GM18505 (cell line): ENCODE measurements around the gene PRSS8.

Experiments
- ATAC-seq: cut with Tn5 transposase; IDR thresholded peaks from one replicate; pipeline ENCODE4 v1.9.1; 2021; ENCODE audit not compliant: unreplicated experiment
- POLR2A ChIP-seq: IDR thresholded peaks from 4 replicates; pipeline ENCODE4 v1.6.1; 2011; ENCODE audit warnings: borderline replicate concordance; ENCODE audit not compliant: insufficient read depth, insufficient read length; ENCODE audit errors: extremely low read depth

Gene PRSS8

GRCh38 chr16:31094424-31095120, 41.0 kb downstream of the PRSS8 start, which contains the start of gene VKORC1:
VKORC1 (minus strand) TSS chr16:31094797; CDS start chr16:31094729, 68 bp downstream.
- ATAC-seq = peak; percentile 88
- peak; percentile 59 for TF ChIP-seq POLR2A

GRCh38 chr16:31094088-31094423, 41.5 kb downstream of the PRSS8 start:
- no peak for TF ChIP-seq POLR2A

GRCh38 chr16:31093132-31093703, 42.3 kb downstream of the PRSS8 start:
- TF ChIP-seq POLR2A = no peak
- no peak for ATAC-seq

More at GRCh38 chr16:31094088-31094423, 41.5 kb downstream of the PRSS8 start:
- peak; percentile 7 for ATAC-seq

GRCh38 chr16:31092330-31092729, 43.2 kb downstream of the PRSS8 start:
- TF ChIP-seq POLR2A = no peak
- ATAC-seq = no peak

GRCh38 chr16:31090540-31090939, 45.0 kb downstream of the PRSS8 start:
- TF ChIP-seq POLR2A = no peak
- ATAC-seq = no peak

- no peak for TF ChIP-seq POLR2A
- ATAC-seq = no peak
Observed at GRCh38 chr16:31089199-31089598, 46.3 kb downstream of the PRSS8 start.

- no peak for ATAC-seq
- TF ChIP-seq POLR2A = no peak
Observed at GRCh38 chr16:31088459-31089183, 46.9 kb downstream of the PRSS8 start, which contains the start of gene PRSS53. PRSS53 (minus strand) TSS chr16:31088943; CDS start chr16:31088809, 134 bp downstream.

- TF ChIP-seq POLR2A = no peak
- ATAC-seq = no peak
Observed at GRCh38 chr16:31087971-31088370, 47.6 kb downstream of the PRSS8 start.

- no peak for ATAC-seq
- TF ChIP-seq POLR2A = no peak
Observed at GRCh38 chr16:31087481-31087880, 48.0 kb downstream of the PRSS8 start.

- no peak for ATAC-seq
- no peak for TF ChIP-seq POLR2A
Observed at GRCh38 chr16:31086629-31086906, 49.0 kb downstream of the PRSS8 start.

- ATAC-seq = no peak
- no peak for TF ChIP-seq POLR2A
Observed at GRCh38 chr16:31085873-31086628, 49.5 kb downstream of the PRSS8 start.

- TF ChIP-seq POLR2A = no peak
- no peak for ATAC-seq
Observed at GRCh38 chr16:31085411-31085810, 50.1 kb downstream of the PRSS8 start.

GRCh38 chr16:31084584-31085302, 50.8 kb downstream of the PRSS8 start:
- ATAC-seq = no peak
- no peak for TF ChIP-seq POLR2A
